Endothelial cell of umbilical vein (primary cell): ENCODE results near the gene WFDC6.
"Not testable (repeated sequence)": the region's sequence is repeated elsewhere in the genome, so short reads cannot be mapped to it uniquely, and the experiment has no call there.

ENCODE experiments used
- FOS ChIP-seq: IDR thresholded peaks from 2 replicates; pipeline ENCODE4 v1.6.1; 2011; ENCODE audit warnings: mild to moderate bottlenecking, low read length, moderate library complexity, borderline replicate concordance; ENCODE audit not compliant: insufficient read depth
- POLR2AphosphoS5 ChIP-seq: IDR thresholded peaks from 2 replicates; pipeline ENCODE4 v1.6.1; 2012; ENCODE audit warnings: low read depth, mild to moderate bottlenecking, control low read depth, low read length, moderate library complexity; ENCODE audit not compliant: insufficient read depth

DNA sequence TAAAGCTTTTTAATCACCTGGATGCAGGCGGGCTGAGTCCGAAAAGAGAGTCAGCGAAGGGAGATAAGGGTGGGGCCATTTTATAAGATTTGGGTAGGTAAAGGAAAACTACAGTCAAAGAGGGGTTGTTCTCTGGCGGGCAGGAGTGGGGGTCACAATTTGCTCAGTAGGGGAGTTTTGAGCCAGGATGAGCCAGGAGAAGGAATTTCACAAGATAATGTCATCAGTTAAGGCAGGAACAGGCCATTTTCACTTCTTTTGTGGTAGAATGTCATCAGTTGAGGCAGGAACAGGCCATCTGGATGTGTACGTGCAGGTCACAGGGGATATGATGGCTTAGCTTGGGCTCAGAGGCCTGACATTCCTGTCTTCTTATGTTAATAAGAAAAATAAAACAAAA lies 45.0 kb upstream of the WFDC6 start:
- TF ChIP-seq FOS, POLR2AphosphoS5: not testable (repeated sequence)
